HG03175 (cell line): ENCODE results near the gene NIP7.
"Not testable (repeated sequence)": the region's sequence is repeated elsewhere in the genome, so short reads cannot be mapped to it uniquely, and the experiment has no call there.

ENCODE experiments used
- ATAC-seq: cut with Tn5 transposase; IDR thresholded peaks from one replicate; pipeline ENCODE4 v1.9.1; 2021; ENCODE audit warnings: mild to moderate bottlenecking, moderate library complexity; ENCODE audit not compliant: unreplicated experiment

Gene NIP7

GRCh38 chr16:69339289-69340094 lies at the start of gene NIP7, which contains the start of gene COG8:
Gene NIP7, plus strand, starts transcription at chr16:69339772. Its CDS starts 58 bp downstream, at chr16:69339830.
Gene COG8, minus strand, starts transcription at chr16:69339564. Its CDS starts 12 bp downstream, at chr16:69339552.
- ATAC-seq = peak; percentile 88

- ATAC-seq = not testable (repeated sequence)
Observed at GRCh38 chr16:69291657-69292056, 47.9 kb upstream of the NIP7 start.

GRCh38 chr16:69293401-69293800 lies 46.2 kb upstream of the NIP7 start:
- no peak for ATAC-seq

GRCh38 chr16:69294051-69294450 lies 45.5 kb upstream of the NIP7 start:
- ATAC-seq = no peak

- not testable (repeated sequence) for ATAC-seq
Observed at GRCh38 chr16:69296771-69297170, 42.8 kb upstream of the NIP7 start.

GRCh38 chr16:69298261-69298660 lies 41.3 kb upstream of the NIP7 start:
- no peak for ATAC-seq

- ATAC-seq = no peak
Observed at GRCh38 chr16:69301187-69301586, 38.4 kb upstream of the NIP7 start.

GRCh38 chr16:69301861-69302260 lies 37.7 kb upstream of the NIP7 start:
- no peak for ATAC-seq

GRCh38 chr16:69302301-69302700 lies 37.3 kb upstream of the NIP7 start:
- no peak for ATAC-seq

GRCh38 chr16:69306031-69306430 lies 33.5 kb upstream of the NIP7 start:
- ATAC-seq = no peak

- ATAC-seq = no peak
Observed at GRCh38 chr16:69307091-69307490, 32.5 kb upstream of the NIP7 start.

GRCh38 chr16:69307856-69308255 lies 31.7 kb upstream of the NIP7 start:
- ATAC-seq = no peak

- ATAC-seq = no peak
Observed at GRCh38 chr16:69309316-69309715, 30.3 kb upstream of the NIP7 start.

GRCh38 chr16:69310653-69311532 lies 28.7 kb upstream of the NIP7 start, which contains the start of gene VPS4A:
Gene VPS4A, plus strand, starts transcription at chr16:69311350. Its CDS starts 162 bp downstream, at chr16:69311512.
- ATAC-seq = peak; percentile 94

GRCh38 chr16:69311533-69312387 lies 27.8 kb upstream of the NIP7 start:
- peak; percentile 45 for ATAC-seq

- ATAC-seq = no peak
Observed at GRCh38 chr16:69313469-69313868, 26.1 kb upstream of the NIP7 start.

GRCh38 chr16:69314534-69314933 lies 25.0 kb upstream of the NIP7 start:
- ATAC-seq = no peak

GRCh38 chr16:69315486-69316311 lies 23.9 kb upstream of the NIP7 start:
- no peak for ATAC-seq

- no peak for ATAC-seq
Observed at GRCh38 chr16:69316595-69317034, 23.0 kb upstream of the NIP7 start.
